GM12873 (cell line): ENCODE data around the gene ENTPD8.

Source experiments
- CTCF ChIP-seq: IDR thresholded peaks from 2 replicates; pipeline ENCODE4 v1.5.1; 2012; ENCODE audit warnings: low read depth, mild to moderate bottlenecking, moderate library complexity, low read length, control low read depth; ENCODE audit not compliant: insufficient read depth; ENCODE audit errors: missing control alignments

ENTPD8 gene

GRCh38 chr9:137462396-137462985, 21.3 kb upstream of the ENTPD8 start:
- TF ChIP-seq CTCF = no peak

- peak; percentile 29 for TF ChIP-seq CTCF
Measured at GRCh38 chr9:137461663-137462395, 20.7 kb upstream of the ENTPD8 start.

GRCh38 chr9:137461316-137461662, 20.1 kb upstream of the ENTPD8 start:
- no peak for TF ChIP-seq CTCF

GRCh38 chr9:137460363-137461315, 19.5 kb upstream of the ENTPD8 start:
- TF ChIP-seq CTCF = no peak

GRCh38 chr9:137459601-137460362, 18.6 kb upstream of the ENTPD8 start:
- TF ChIP-seq CTCF = no peak

GRCh38 chr9:137459152-137459600, 18.0 kb upstream of the ENTPD8 start, which contains the start of gene NSMF:
TSS of gene NSMF (minus strand) at chr9:137459334. CDS start at chr9:137459102, 232 bp downstream.
- no peak for TF ChIP-seq CTCF
